ENCODE measurements around the gene KIF26B. TPM values are rescaled to one million over a fixed set of nuclear protein-coding genes. Genes with fewer than 3 reads are reported as not detected.
"Not testable (repeated sequence)": the region's sequence is repeated elsewhere in the genome, so short reads cannot be mapped to it uniquely, and the experiment has no call there.

Gene KIF26B
- total and polyA plus RNA-seq, 2 experiments from 2014 or later = 2.5 to 8.0 TPM

DNA sequence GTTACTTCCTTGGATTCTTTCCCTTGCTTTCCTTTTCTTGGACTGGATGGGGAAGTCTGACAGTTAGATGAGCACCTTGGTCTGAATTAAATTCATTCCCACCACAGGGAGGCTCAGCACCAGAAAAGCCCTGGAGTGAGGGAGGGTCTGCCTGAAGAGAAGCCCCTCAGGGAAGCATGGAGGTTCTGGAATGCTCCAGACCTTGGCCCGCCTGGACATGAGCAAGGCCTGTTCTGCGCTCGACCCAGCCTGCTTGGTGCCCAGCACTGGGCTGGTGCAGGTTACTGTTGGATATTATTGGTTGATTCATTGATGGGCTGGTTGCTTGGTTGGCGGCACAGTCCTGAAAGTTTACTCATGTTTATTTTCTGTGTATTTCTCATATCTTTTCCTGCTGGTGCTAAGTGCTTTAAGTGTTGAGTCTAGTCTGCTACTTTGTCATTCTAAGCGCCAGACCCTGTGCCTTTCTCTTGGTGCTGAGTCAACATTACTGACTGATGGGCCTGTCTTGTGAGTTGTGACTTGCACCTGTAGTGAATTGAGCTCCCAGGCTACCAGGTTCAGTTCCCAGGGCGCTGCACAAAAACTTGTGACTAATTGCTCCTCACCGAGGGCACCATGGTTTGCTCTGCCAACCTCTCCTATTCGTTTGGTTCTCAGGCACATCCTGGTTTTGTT is 538.5 kb downstream of the KIF26B start:
- Histone ChIP-seq H3K4me3 (no peak overlapping the region), H3K79me2 (ENCODE audit: insufficient read depth) (no peaks in the 10 kb centered on the region), H3K4me2 (ENCODE audit: unreplicated experiment) (no peak overlapping the region), H3K36me3 (ENCODE audit: low read depth) (no peaks in the 10 kb centered on the region), H3K27me3 (replicated peaks; ENCODE audit: insufficient read depth) (no peaks in the 10 kb centered on the region), H3K27ac (no peak overlapping the region), H3K9me2 (ENCODE audit: insufficient read depth) (no peaks in the 10 kb centered on the region), H3K9me3 (ENCODE audit: low read depth) (no peaks in the 10 kb centered on the region), H3K9ac (no peak overlapping the region), H2AFZ (no peak overlapping the region), H3F3A (ENCODE audit: insufficient read depth) (no peaks in the 10 kb centered on the region), H4K20me1 (ENCODE audit: insufficient read depth) (no peaks in the 10 kb centered on the region), H3K4me1 (ENCODE audit: insufficient read depth) (no peaks in the 10 kb centered on the region)
- in situ Hi-C loops (cut with MboI) = no loop called here
- no peak for DNase-seq
- 69 to 74% methylated on average over 8 of the region's 8 CpGs for WGBS, 2 experiments (ENCODE audit: low coverage in 1 of 2, low lambda C conversion rate in 2 of 2, missing lambda C conversion rate in 2 of 2)
- TF ChIP-seq EZH2 (IDR thresholded peaks at IDR 0.05; ENCODE audit: insufficient read depth, poor library complexity, severe bottlenecking) (no peak), EZH2phosphoT487 (IDR thresholded peaks at IDR 0.05; ENCODE audit: insufficient read depth, low read depth) (no peak)

DNA sequence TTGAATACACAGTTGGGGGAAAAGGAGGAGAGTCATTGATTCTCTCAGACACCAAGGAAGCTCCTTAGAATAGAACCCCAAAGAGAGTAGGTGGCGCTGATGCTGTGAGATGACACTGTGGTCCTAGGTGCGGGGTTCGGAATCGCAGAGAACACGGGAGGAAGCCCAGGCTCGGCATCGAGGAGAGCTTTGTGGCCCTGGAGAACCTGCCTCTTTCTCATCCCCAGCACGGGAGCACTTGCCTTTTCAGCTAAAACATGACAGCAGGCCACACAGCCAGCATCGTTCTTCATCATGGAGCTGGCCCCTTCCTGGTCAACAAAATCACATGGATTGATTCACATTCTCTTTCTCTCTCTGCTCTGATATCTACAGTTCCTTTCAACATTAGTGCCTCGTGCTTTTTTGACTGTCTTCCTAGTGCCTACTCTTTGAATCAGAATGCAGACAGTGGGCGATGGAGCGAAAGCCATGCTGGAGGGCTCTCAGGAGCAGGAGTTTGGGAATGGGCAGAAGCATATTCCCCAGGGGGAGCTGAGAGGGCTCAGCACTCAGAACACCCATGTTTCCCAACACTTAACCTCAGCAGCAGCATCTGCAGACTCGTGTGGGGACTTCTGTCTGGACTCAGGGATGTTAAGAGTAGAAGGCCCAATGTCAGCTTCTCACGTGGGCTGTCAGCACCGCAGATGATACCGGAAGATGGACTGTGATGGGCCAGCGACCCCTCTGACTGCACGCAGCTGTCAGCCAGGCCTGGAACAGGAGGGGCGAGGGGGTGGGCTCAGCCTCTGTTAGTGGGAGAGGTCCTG is 539.4 kb downstream of the KIF26B start:
- H3K4me1 ChIP-seq (ENCODE audit: insufficient read depth) = no peaks in the 10 kb centered on the region
- in situ Hi-C loops (cut with MboI) = no loop called here
- TF ChIP-seq EZH2 (IDR thresholded peaks at IDR 0.05; ENCODE audit: insufficient read depth, poor library complexity, severe bottlenecking) (no peak), EZH2phosphoT487 (IDR thresholded peaks at IDR 0.05; ENCODE audit: insufficient read depth, low read depth) (no peak)
- H3K27ac ChIP-seq = no peak overlapping the region
- H2AFZ ChIP-seq = no peak overlapping the region
- H3K9ac ChIP-seq = no peak overlapping the region
- H3K79me2 ChIP-seq (ENCODE audit: insufficient read depth) = no peaks in the 10 kb centered on the region
- H4K20me1 ChIP-seq (ENCODE audit: insufficient read depth) = no peaks in the 10 kb centered on the region
- 74 to 76% methylated on average over 19 of the region's 19 CpGs for WGBS, 2 experiments (ENCODE audit: low coverage in 1 of 2, low lambda C conversion rate in 2 of 2, missing lambda C conversion rate in 2 of 2)
- no peaks in the 10 kb centered on the region for H3K9me2 ChIP-seq (ENCODE audit: insufficient read depth)
- no peaks in the 10 kb centered on the region for H3F3A ChIP-seq (ENCODE audit: insufficient read depth)
- H3K4me3 ChIP-seq = no peak overlapping the region
- no peaks in the 10 kb centered on the region for H3K9me3 ChIP-seq (ENCODE audit: low read depth)
- no peaks in the 10 kb centered on the region for H3K27me3 ChIP-seq (replicated peaks; ENCODE audit: insufficient read depth)
- H3K36me3 ChIP-seq (ENCODE audit: low read depth) = no peaks in the 10 kb centered on the region
- DNase-seq = no peak
- H3K4me2 ChIP-seq (ENCODE audit: unreplicated experiment) = no peak overlapping the region

DNA sequence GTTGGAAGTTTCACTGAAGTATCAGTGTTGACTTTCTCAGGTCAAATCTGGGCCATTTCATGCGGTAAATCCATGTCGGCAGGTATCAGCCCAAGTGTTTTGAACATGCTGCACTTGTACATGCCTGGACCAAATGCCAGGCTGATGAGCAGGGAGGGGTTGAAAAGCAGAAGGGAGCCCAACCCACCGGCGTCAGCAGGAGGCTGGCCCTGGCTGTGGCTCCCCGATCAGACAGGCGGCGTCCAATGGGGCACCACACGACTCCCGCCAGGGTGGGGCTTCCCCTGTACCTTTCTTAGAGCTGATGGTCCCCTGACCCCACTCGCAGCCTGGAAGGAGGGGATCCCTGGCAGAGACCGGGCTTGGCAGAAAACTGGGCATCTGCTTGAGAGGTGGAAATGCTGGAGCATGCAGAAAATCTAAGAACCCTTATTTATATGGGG is 540.0 kb downstream of the KIF26B start:
- TF ChIP-seq EZH2 (IDR thresholded peaks at IDR 0.05; ENCODE audit: insufficient read depth, poor library complexity, severe bottlenecking) (no peak), EZH2phosphoT487 (IDR thresholded peaks at IDR 0.05; ENCODE audit: insufficient read depth, low read depth) (no peak)
- Histone ChIP-seq H4K20me1 (ENCODE audit: insufficient read depth) (no peaks in the 10 kb centered on the region), H3K9me2 (ENCODE audit: insufficient read depth) (no peaks in the 10 kb centered on the region), H3K79me2 (ENCODE audit: insufficient read depth) (no peaks in the 10 kb centered on the region), H2AFZ (no peak overlapping the region), H3K36me3 (ENCODE audit: low read depth) (no peaks in the 10 kb centered on the region), H3F3A (ENCODE audit: insufficient read depth) (no peaks in the 10 kb centered on the region), H3K9me3 (ENCODE audit: low read depth) (no peaks in the 10 kb centered on the region), H3K27me3 (replicated peaks; ENCODE audit: insufficient read depth) (no peaks in the 10 kb centered on the region), H3K27ac (no peak overlapping the region), H3K4me3 (no peak overlapping the region), H3K9ac (no peak overlapping the region), H3K4me1 (ENCODE audit: insufficient read depth) (no peaks in the 10 kb centered on the region), H3K4me2 (ENCODE audit: unreplicated experiment) (no peak overlapping the region)
- in situ Hi-C loops (cut with MboI) = no loop called here
- no peak for DNase-seq
- 62 to 71% methylated on average over 11 of the region's 11 CpGs for WGBS, 2 experiments (ENCODE audit: low coverage in 1 of 2, low lambda C conversion rate in 2 of 2, missing lambda C conversion rate in 2 of 2)

DNA sequence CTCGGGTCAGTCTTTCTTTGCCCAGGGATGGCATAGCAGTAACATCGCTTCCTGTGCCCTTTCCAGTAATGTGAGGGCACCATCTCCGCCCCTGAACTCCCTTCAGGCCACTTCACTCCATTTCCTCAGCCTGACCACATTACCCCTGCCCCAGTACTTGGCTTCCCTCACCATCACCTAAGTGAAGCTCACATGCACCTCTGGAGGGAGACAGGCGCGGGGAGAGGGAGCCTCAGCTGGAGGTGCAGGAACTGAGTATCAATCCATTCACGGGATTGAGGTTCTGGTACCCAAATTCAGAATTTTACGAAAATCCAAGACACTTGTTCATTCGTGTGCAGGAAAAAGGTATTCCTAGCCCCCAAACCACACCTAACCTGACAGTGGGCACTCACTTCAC is 540.4 kb downstream of the KIF26B start:
- no peaks in the 10 kb centered on the region for H4K20me1 ChIP-seq (ENCODE audit: insufficient read depth)
- in situ Hi-C loops (cut with MboI) = no loop called here
- WGBS, 2 experiments (ENCODE audit: low coverage in 1 of 2, low lambda C conversion rate in 2 of 2, missing lambda C conversion rate in 2 of 2) = 74 to 76% methylated on average over 8 of the region's 8 CpGs

DNA sequence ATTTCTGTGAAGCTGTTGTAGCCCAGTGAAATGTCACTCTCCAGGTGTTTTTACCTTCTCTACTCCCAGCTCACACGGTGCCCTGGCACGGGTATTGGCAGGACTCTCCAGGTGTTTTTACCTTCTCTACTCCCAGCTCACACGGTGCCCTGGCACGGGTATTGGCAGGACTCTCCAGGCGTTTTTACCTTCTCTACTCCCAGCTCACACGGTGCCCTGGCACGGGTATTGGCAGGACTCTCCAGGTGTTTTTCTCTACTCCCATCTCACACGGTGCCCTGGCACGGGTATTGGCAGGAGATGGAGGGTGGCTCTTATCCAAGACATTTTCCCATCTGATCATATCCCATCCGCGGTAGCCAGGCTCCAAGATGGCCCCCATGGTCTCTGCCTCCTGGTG is 540.9 kb downstream of the KIF26B start:
- H3F3A ChIP-seq (ENCODE audit: insufficient read depth); H4K20me1 ChIP-seq (ENCODE audit: insufficient read depth); H3K9me2 ChIP-seq (ENCODE audit: insufficient read depth); H3K4me3 ChIP-seq; DNase-seq; H3K36me3 ChIP-seq (ENCODE audit: low read depth); H3K4me1 ChIP-seq (ENCODE audit: insufficient read depth); H3K27ac ChIP-seq; H3K9me3 ChIP-seq (ENCODE audit: low read depth); in situ Hi-C loops (cut with MboI); H3K9ac ChIP-seq; H3K4me2 ChIP-seq (ENCODE audit: unreplicated experiment); H2AFZ ChIP-seq; H3K27me3 ChIP-seq (replicated peaks; ENCODE audit: insufficient read depth); H3K79me2 ChIP-seq (ENCODE audit: insufficient read depth): not testable (repeated sequence)
- WGBS, 2 experiments (ENCODE audit: low coverage in 1 of 2, low lambda C conversion rate in 2 of 2, missing lambda C conversion rate in 2 of 2) = 74 to 75% methylated on average over 10 to 11 of the region's 11 CpGs

More for the DNA sequence above, 540.4 kb downstream of the KIF26B start:
- TF ChIP-seq EZH2phosphoT487 (IDR thresholded peaks at IDR 0.05; ENCODE audit: insufficient read depth, low read depth) (no peak), EZH2 (IDR thresholded peaks at IDR 0.05; ENCODE audit: insufficient read depth, poor library complexity, severe bottlenecking) (no peak)
- H3K4me2 ChIP-seq (ENCODE audit: unreplicated experiment) = no peak overlapping the region
- H3K9me3 ChIP-seq (ENCODE audit: low read depth) = no peaks in the 10 kb centered on the region
- no peaks in the 10 kb centered on the region for H3K79me2 ChIP-seq (ENCODE audit: insufficient read depth)
- H3K4me3 ChIP-seq = no peak overlapping the region
- H3K27me3 ChIP-seq (replicated peaks; ENCODE audit: insufficient read depth) = no peaks in the 10 kb centered on the region
- 0 out of 2 replicates have a peak, but pooled peaks cover under 1% of the 10 kb centered on the region for H3K36me3 ChIP-seq (ENCODE audit: low read depth)
- no peak overlapping the region for H3K9ac ChIP-seq
- DNase-seq = no peak
- no peak overlapping the region for H2AFZ ChIP-seq
- H3K27ac ChIP-seq = no peak overlapping the region
- H3K4me1 ChIP-seq (ENCODE audit: insufficient read depth) = no peaks in the 10 kb centered on the region
- no peaks in the 10 kb centered on the region for H3K9me2 ChIP-seq (ENCODE audit: insufficient read depth)
- no peaks in the 10 kb centered on the region for H3F3A ChIP-seq (ENCODE audit: insufficient read depth)

Measured in GM23248 (cell line).